ENCODE data around the gene WSCD1.

Gene WSCD1

DNA sequence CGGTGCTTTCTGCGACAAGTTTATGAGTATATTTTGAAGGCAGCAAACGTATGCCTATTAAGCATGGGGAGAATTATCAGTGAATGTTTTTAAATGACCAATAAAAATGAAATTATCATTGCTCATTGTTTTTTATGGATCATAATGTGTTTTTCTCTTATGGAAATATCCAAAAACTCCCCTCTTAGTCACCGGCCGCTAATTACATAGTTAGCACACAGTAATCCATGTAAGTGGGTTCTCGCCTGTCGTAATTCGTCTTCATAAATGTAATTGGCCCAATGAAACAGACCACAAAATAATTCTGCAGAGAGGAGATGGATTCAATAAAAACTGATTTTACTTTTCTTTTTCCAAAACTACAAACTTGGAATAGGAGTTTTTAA lies 69.3 kb downstream of the WSCD1 start:
- TF ChIP-seq, protein P1, sequence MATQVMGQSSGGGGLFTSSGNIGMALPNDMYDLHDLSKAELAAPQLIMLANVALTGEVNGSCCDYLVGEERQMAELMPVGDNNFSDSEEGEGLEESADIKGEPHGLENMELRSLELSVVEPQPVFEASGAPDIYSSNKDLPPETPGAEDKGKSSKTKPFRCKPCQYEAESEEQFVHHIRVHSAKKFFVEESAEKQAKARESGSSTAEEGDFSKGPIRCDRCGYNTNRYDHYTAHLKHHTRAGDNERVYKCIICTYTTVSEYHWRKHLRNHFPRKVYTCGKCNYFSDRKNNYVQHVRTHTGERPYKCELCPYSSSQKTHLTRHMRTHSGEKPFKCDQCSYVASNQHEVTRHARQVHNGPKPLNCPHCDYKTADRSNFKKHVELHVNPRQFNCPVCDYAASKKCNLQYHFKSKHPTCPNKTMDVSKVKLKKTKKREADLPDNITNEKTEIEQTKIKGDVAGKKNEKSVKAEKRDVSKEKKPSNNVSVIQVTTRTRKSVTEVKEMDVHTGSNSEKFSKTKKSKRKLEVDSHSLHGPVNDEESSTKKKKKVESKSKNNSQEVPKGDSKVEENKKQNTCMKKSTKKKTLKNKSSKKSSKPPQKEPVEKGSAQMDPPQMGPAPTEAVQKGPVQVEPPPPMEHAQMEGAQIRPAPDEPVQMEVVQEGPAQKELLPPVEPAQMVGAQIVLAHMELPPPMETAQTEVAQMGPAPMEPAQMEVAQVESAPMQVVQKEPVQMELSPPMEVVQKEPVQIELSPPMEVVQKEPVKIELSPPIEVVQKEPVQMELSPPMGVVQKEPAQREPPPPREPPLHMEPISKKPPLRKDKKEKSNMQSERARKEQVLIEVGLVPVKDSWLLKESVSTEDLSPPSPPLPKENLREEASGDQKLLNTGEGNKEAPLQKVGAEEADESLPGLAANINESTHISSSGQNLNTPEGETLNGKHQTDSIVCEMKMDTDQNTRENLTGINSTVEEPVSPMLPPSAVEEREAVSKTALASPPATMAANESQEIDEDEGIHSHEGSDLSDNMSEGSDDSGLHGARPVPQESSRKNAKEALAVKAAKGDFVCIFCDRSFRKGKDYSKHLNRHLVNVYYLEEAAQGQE (IDR thresholded peaks at IDR 0.05; ENCODE audit: insufficient read depth in 1 of 2, low read depth in 2 of 2, low read length in 2 of 2) = no peak
- no peak for TF ChIP-seq POLR2AphosphoS5 (IDR thresholded peaks at IDR 0.05; ENCODE audit: low read depth, low read length)
- no peak for TF ChIP-seq TAF1 (IDR thresholded peaks at IDR 0.05; ENCODE audit: borderline replicate concordance, insufficient read depth, low read length)
- TF ChIP-seq FOXP2 (optimal IDR thresholded peaks at IDR 0.05; ENCODE audit: borderline replicate concordance, extremely low read depth, extremely low read length, insufficient read depth) = no peak
- no peak for TF ChIP-seq SIN3A (IDR thresholded peaks at IDR 0.05; ENCODE audit: borderline replicate concordance, insufficient read depth, low read length)

DNA sequence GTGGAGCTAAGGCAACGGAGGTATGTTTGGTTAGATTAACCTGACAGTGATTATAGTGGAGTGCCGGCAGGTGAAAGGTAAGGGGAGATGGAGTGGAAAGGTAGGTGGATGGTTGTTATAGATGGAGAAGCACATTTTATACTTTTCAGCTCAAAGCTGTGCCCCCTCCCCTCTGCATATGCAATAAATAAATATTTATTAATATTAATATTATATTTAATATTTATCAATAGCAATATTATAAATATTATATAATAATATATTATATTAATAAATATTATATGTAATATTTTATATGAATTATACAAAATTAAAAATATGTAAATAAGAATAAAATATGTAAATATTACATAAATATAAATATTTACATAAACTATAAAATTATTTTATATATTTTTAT lies 70.0 kb downstream of the WSCD1 start:
- TF ChIP-seq SIN3A (IDR thresholded peaks at IDR 0.05; ENCODE audit: borderline replicate concordance, insufficient read depth, low read length) = no peak
- TF ChIP-seq POLR2AphosphoS5 (IDR thresholded peaks at IDR 0.05; ENCODE audit: low read depth, low read length) = no peak
- TF ChIP-seq, protein P1 (IDR thresholded peaks at IDR 0.05; ENCODE audit: insufficient read depth in 1 of 2, low read depth in 2 of 2, low read length in 2 of 2) = no peak
- no peak for TF ChIP-seq FOXP2 (optimal IDR thresholded peaks at IDR 0.05; ENCODE audit: borderline replicate concordance, extremely low read depth, extremely low read length, insufficient read depth)
- TF ChIP-seq TAF1 (IDR thresholded peaks at IDR 0.05; ENCODE audit: borderline replicate concordance, insufficient read depth, low read length) = no peak

DNA sequence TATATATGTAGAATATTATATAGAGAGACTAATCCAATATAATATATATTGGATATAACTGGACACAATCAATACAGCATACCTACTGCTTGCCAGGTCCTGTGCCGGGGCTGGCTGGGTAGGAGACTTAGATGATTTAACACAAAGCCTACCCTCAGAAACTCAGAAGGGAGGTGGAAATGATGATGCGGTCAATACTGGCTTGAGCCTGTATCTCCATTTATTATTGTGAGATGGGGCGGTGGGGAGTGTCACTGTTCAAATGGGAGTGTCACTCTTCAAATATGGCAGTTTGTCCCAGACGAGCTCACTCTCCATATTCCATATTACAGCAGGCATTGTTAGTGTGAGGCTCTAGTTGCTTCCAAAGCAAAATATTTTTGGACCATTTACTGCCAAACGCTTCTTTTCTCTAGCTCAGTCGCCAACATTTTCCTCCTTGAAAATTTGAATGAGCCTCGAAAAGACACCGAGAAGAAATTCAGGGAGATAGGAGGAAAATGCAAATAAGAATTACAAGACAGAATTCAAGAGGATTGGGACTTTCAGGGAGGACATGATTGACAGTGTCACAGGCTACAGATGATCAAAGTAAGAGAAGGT lies 70.7 kb downstream of the WSCD1 start:
- TF ChIP-seq, protein P1 (IDR thresholded peaks at IDR 0.05; ENCODE audit: insufficient read depth in 1 of 2, low read depth in 2 of 2, low read length in 2 of 2) = no peak
- TF ChIP-seq TAF1 (IDR thresholded peaks at IDR 0.05; ENCODE audit: borderline replicate concordance, insufficient read depth, low read length) (no peak), POLR2AphosphoS5 (IDR thresholded peaks at IDR 0.05; ENCODE audit: low read depth, low read length) (no peak), SIN3A (IDR thresholded peaks at IDR 0.05; ENCODE audit: borderline replicate concordance, insufficient read depth, low read length) (no peak), FOXP2 (optimal IDR thresholded peaks at IDR 0.05; ENCODE audit: borderline replicate concordance, extremely low read depth, extremely low read length, insufficient read depth) (no peak)

DNA sequence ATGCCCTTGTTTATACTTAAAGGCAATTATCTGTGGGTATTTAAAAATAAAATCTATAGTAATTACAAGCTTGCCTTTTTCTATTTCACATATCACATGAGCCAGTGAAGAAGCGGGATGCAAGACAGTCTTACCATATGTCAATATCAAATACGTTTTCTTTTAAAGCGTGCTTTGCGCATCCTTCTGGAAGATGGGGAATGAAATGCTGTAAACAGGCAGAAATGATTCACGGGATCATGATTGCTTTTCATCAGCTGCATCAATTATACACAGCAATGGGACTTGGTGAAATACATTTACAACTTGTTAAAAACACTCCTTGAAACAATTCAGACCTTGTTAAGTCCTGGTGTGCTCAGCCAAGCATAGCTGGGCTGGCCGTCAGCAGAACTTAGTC lies 72.5 kb downstream of the WSCD1 start:
- no peak for TF ChIP-seq POLR2AphosphoS5 (IDR thresholded peaks at IDR 0.05; ENCODE audit: low read depth, low read length)
- no peak for TF ChIP-seq SIN3A (IDR thresholded peaks at IDR 0.05; ENCODE audit: borderline replicate concordance, insufficient read depth, low read length)
- no peak for TF ChIP-seq TAF1 (IDR thresholded peaks at IDR 0.05; ENCODE audit: borderline replicate concordance, insufficient read depth, low read length)

DNA sequence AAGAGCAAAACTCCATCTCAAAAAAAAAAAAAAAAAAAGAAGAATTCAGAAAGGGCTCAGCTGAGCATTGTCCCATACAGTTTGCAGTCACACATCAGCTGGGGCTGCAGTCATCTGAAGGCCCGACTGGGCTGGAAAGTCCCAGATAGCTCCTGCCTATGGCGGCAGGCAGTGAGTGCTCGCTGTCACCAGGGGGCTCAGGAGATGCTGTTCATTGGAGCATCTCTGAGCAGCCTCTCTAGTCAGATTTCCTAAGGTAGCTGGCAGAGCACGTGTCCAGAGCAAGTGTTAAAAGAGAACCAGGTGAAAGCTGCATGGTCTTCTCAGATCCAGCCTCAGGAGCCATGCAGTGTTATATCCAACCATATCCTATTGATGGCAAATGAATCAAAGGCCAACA lies 75.8 kb downstream of the WSCD1 start:
- TF ChIP-seq SIN3A (IDR thresholded peaks at IDR 0.05; ENCODE audit: borderline replicate concordance, insufficient read depth, low read length) (no peak), FOXP2 (optimal IDR thresholded peaks at IDR 0.05; ENCODE audit: borderline replicate concordance, extremely low read depth, extremely low read length, insufficient read depth) (no peak), TAF1 (IDR thresholded peaks at IDR 0.05; ENCODE audit: borderline replicate concordance, insufficient read depth, low read length) (no peak), POLR2AphosphoS5 (IDR thresholded peaks at IDR 0.05; ENCODE audit: low read depth, low read length) (no peak)
- TF ChIP-seq, protein P1 (IDR thresholded peaks at IDR 0.05; ENCODE audit: insufficient read depth in 1 of 2, low read depth in 2 of 2, low read length in 2 of 2) = no peak
